PC-9 (cell line): ENCODE data around the gene ARHGAP33. TPM values are rescaled to one million over a fixed set of nuclear protein-coding genes. Genes with fewer than 3 reads are reported as not detected.
"Not testable (repeated sequence)": the region's sequence is repeated elsewhere in the genome, so short reads cannot be mapped to it uniquely, and the experiment has no call there.

Experiments used
- BruUV-seq: library from RNA; stranded (reverse); fragments of 400-500 nt; replicated peaks from 2 replicates; lab custom pipeline; 2021; lab: Mats Ljungman, UMichigan
- CTCF ChIA-PET: fragments of 300-600 bp; sonication (Branson Sonifier 250); formaldehyde crosslinking; loops from one replicate; lab custom pipeline; 2022; ENCODE audit warnings: antibody characterized with exemption; lab: Charles Lee
- POLR2A ChIA-PET: fragments of 300-600 bp; sonication (Branson Sonifier 250); formaldehyde crosslinking; loops from one replicate; lab custom pipeline; 2022; ENCODE audit warnings: antibody characterized with exemption; ENCODE audit not compliant: unreplicated experiment; lab: Charles Lee
- DNase-seq, 2 experiments: peaks; one replicate each; pipeline versions ENCODE4 v3.0.0 to v3.0.0-alpha.2; 2015 to 2022; ENCODE audit warnings: mixed read lengths in 1 of 2
- H2AFZ ChIP-seq: fragments of 200-600 bp; sonication (generic); 2 replicates; pipeline ENCODE4 v1.8.1; 2017; ENCODE audit warnings: antibody characterized with exemption
- H3F3A ChIP-seq: fragments of 200-600 bp; sonication (generic); 2 replicates; pipeline ENCODE4 v1.8.1; 2017; ENCODE audit warnings: antibody characterized with exemption, mild to moderate bottlenecking, low read depth; ENCODE audit not compliant: insufficient read depth
- H3K27ac ChIP-seq: fragments of 200-600 bp; sonication (generic); 2 replicates; pipeline ENCODE4 v1.6.1; 2016; ENCODE audit warnings: mixed run types
- H3K27me3 ChIP-seq: fragments of 200-600 bp; sonication (generic); 2 replicates; pipeline ENCODE4 v1.6.1; 2016; ENCODE audit warnings: low read depth, mixed run types; ENCODE audit not compliant: insufficient read depth
- H3K36me3 ChIP-seq: fragments of 200-600 bp; sonication (generic); 2 replicates; pipeline ENCODE4 v1.6.1; 2016; ENCODE audit warnings: low read depth, mixed run types
- H3K4me1 ChIP-seq: fragments of 200-600 bp; sonication (generic); replicated peaks from 2 replicates; pipeline ENCODE4 v1.6.1; 2016; ENCODE audit warnings: mixed run types; ENCODE audit not compliant: insufficient read depth
- H3K4me2 ChIP-seq: fragments of 200-600 bp; sonication (generic); 2 replicates; pipeline ENCODE4 v1.6.1; 2017; ENCODE audit warnings: mixed run types
- H3K4me3 ChIP-seq: fragments of 200-600 bp; sonication (generic); 2 replicates; pipeline ENCODE4 v1.6.1; 2016; ENCODE audit warnings: mixed run types
- H3K79me2 ChIP-seq: fragments of 200-600 bp; sonication (generic); 2 replicates; pipeline ENCODE4 v1.6.1; 2017; ENCODE audit warnings: low read depth, mixed run types
- H3K9me2 ChIP-seq: fragments of 200-600 bp; sonication (generic); 2 replicates; pipeline ENCODE4 v1.8.1; 2017; ENCODE audit warnings: mild to moderate bottlenecking; ENCODE audit not compliant: insufficient read depth
- H3K9me3 ChIP-seq: fragments of 200-600 bp; sonication (generic); 2 replicates; pipeline ENCODE4 v1.8.1; 2016; ENCODE audit warnings: low read depth; ENCODE audit not compliant: insufficient read depth
- H4K20me1 ChIP-seq: fragments of 200-600 bp; sonication (generic); 2 replicates; pipeline ENCODE4 v1.8.1; 2017; ENCODE audit not compliant: insufficient read depth
- EZH2 ChIP-seq: fragments of 200-600 bp; sonication (generic); IDR thresholded peaks from 2 replicates; pipeline ENCODE4 v1.8.0; 2017; ENCODE audit warnings: antibody characterized with exemption, low read depth
- intact Hi-C: fragments of 100-400 bp; cut with micrococcal nuclease; formaldehyde crosslinking; loops from one replicate; pipeline ENCODE4 v1.10.0; 2022; ENCODE audit not compliant: unreplicated experiment
- total RNA-seq: library from RNA; stranded (reverse); gene quantifications from 2 replicates; pipeline ENCODE4 v1.2.3, GENCODE V29; 2021
- TF ChIP-seq, protein P1 (sequence below): fragments of 200-600 bp; sonication (generic); conservative IDR thresholded peaks from 2 replicates; pipeline ENCODE4 v1.6.1; 2017; ENCODE audit warnings: mixed run types, antibody characterized with exemption, mild to moderate bottlenecking, moderate library complexity

ARHGAP33 gene
- total RNA-seq, 1 experiment from 2014 or later = 21.3 TPM

DNA sequence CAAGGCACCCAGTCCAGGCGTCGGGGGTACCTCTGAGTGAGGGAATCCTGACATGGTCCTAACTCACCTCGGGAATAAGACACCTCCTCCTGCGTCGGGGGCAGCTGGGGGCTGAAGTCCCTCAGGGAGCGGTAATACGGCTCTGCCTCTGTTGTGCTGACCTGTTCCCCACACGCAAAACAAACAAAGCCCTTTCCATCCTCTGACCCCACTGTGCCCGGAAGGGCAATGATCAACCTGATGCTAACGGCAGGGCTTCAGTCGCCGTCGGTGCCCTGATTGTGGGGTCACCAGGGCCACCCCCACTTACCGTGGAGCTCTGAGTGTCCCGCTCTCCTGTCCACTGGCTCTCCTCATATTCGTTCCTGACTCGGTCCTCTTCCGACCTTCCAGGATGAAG is 55.6 kb downstream of the ARHGAP33 start:
- H3K4me1 ChIP-seq = no peaks in the 10 kb centered on the region
- no peak overlapping the region for H3K4me3 ChIP-seq
- H3K79me2 ChIP-seq = no peaks in the 10 kb centered on the region
- no peaks in the 10 kb centered on the region for H3K36me3 ChIP-seq
- H3K4me2 ChIP-seq = no peak overlapping the region
- ChIA-PET POLR2A (no interaction called here), CTCF (no interaction called here)
- BruUV-seq = no TSS peak
- TF ChIP-seq, protein P1, sequence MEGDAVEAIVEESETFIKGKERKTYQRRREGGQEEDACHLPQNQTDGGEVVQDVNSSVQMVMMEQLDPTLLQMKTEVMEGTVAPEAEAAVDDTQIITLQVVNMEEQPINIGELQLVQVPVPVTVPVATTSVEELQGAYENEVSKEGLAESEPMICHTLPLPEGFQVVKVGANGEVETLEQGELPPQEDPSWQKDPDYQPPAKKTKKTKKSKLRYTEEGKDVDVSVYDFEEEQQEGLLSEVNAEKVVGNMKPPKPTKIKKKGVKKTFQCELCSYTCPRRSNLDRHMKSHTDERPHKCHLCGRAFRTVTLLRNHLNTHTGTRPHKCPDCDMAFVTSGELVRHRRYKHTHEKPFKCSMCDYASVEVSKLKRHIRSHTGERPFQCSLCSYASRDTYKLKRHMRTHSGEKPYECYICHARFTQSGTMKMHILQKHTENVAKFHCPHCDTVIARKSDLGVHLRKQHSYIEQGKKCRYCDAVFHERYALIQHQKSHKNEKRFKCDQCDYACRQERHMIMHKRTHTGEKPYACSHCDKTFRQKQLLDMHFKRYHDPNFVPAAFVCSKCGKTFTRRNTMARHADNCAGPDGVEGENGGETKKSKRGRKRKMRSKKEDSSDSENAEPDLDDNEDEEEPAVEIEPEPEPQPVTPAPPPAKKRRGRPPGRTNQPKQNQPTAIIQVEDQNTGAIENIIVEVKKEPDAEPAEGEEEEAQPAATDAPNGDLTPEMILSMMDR = no peak
- TF ChIP-seq EZH2 = no peak
- no peaks in the 10 kb centered on the region for H3K9me2 ChIP-seq
- H3K27me3 ChIP-seq = peaks cover 86% of the 10 kb centered on the region
- H3F3A ChIP-seq = no peaks in the 10 kb centered on the region
- no peak overlapping the region for H2AFZ ChIP-seq
- intact Hi-C loops = no loop called here
- no peaks in the 10 kb centered on the region for H3K9me3 ChIP-seq
- DNase-seq = no peak
- H3K27ac ChIP-seq = no peak overlapping the region
- H4K20me1 ChIP-seq = 0 out of 2 replicates have a peak, but pooled peaks cover 3% of the 10 kb centered on the region

DNA sequence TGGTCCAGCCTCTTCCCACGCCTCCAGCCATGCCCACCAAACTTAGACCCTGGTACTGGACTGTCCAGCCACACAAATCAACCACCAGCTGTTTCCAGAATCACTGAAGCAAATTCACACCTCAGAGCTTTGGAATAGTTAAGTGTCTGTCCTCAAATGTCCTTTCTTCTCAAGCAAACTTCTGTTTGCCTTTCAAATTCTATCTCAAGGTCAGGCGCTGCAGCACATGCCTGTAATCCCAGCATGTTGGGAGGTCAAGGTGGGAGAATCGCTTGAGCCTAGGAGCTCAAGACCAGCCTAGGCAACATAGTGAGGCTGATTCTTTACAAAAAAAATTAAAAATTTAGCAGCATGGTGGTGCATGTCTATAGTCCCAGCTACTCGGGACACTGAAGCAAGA is 56.7 kb downstream of the ARHGAP33 start:
- TF ChIP-seq, protein P1 = no peak
- no peak for TF ChIP-seq EZH2
- H3K27me3 ChIP-seq = peaks cover 87% of the 10 kb centered on the region
- H3K4me3 ChIP-seq = no peak overlapping the region
- no peaks in the 10 kb centered on the region for H3K9me3 ChIP-seq
- ChIA-PET POLR2A (no interaction called here), CTCF (no interaction called here)
- no peaks in the 10 kb centered on the region for H3K79me2 ChIP-seq
- no peaks in the 10 kb centered on the region for H3K36me3 ChIP-seq
- H3K4me2 ChIP-seq = no peak overlapping the region
- intact Hi-C loops = no loop called here
- H3K9me2 ChIP-seq = no peaks in the 10 kb centered on the region
- H4K20me1 ChIP-seq = 0 out of 2 replicates have a peak, but pooled peaks cover 3% of the 10 kb centered on the region
- no peak for DNase-seq
- no peaks in the 10 kb centered on the region for H3K4me1 ChIP-seq
- no peaks in the 10 kb centered on the region for H3F3A ChIP-seq
- no peak overlapping the region for H3K27ac ChIP-seq
- no TSS peak for BruUV-seq
- no peak overlapping the region for H2AFZ ChIP-seq

DNA sequence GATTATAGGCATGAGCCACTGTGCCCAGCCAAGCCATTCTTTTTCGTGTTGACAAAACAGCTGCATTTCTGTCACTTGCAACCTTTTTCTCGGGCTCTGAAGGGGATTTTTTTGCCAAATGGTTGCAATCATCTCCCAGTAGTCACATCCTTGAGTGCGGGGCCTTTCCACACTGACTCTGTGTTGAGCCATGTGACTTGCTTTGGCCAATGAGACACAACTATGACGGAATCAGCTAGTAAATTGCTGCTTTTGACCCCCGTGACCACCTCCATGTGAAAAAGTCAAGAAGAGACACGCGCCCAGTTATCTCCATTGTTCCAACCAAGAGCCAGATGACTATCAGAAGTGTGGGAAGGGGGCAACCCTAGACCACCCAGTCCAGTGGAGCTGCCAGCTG is 58.6 kb downstream of the ARHGAP33 start:
- CTCF ChIA-PET = no interaction called here
- no peaks in the 10 kb centered on the region for H3K4me1 ChIP-seq
- 0 out of 2 replicates have a peak, but pooled peaks cover 3% of the 10 kb centered on the region for H4K20me1 ChIP-seq
- intact Hi-C loops = no loop called here
- no peaks in the 10 kb centered on the region for H3K9me2 ChIP-seq
- 0 out of 2 replicates have a peak, but pooled peaks cover 3% of the 10 kb centered on the region for H3F3A ChIP-seq
- no peaks in the 10 kb centered on the region for H3K79me2 ChIP-seq
- POLR2A ChIA-PET = no interaction called here
- H3K9me3 ChIP-seq = no peaks in the 10 kb centered on the region
- DNase-seq = no peak
- no peaks in the 10 kb centered on the region for H3K36me3 ChIP-seq
- TF ChIP-seq EZH2 = no peak
- TF ChIP-seq, protein P1 = no peak
- BruUV-seq = no TSS peak
- H3K27ac ChIP-seq = no peak overlapping the region
- H3K4me2 ChIP-seq = no peak overlapping the region
- peaks cover 88% of the 10 kb centered on the region for H3K27me3 ChIP-seq
- H3K4me3 ChIP-seq = no peak overlapping the region
- no peak overlapping the region for H2AFZ ChIP-seq

DNA sequence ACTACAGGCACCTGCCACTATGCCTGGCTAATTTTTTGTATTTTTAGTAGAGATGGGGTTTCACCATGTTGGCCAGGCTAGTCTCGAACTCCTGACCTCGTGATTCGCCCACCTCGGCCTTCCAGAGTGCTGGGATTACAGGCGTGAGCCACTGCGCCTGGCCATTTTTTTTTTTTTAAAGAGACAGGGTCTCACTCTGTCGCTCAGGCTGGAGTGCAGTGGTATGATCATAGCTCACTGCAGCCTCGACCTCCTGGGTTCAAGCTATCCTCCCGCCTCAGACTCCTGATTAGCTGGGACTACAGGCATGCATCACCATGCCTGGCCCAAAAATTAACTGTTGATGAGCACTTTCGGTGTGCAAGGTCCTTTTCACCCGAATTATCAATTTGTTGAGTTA is 60.7 kb downstream of the ARHGAP33 start:
- peaks cover 90% of the 10 kb centered on the region for H3K27me3 ChIP-seq
- ChIA-PET POLR2A (interaction anchor here (0.6 kb wide), 1 partner anchor 32 kb away, joined by 7 read pairs; no protein-coding TSS in a partner anchor), CTCF (interaction anchor here (0.5 kb wide), 2 partner anchors 18 to 409 kb away, joined by 4 to 14 read pairs; no protein-coding TSS in a partner anchor)
- H3K79me2 ChIP-seq, H3K27ac ChIP-seq, H3K9me2 ChIP-seq, H3K36me3 ChIP-seq, H3F3A ChIP-seq, H3K4me2 ChIP-seq, BruUV-seq, H3K4me1 ChIP-seq, DNase-seq, H3K9me3 ChIP-seq, intact Hi-C loops, H2AFZ ChIP-seq, H4K20me1 ChIP-seq, H3K4me3 ChIP-seq: not testable (repeated sequence)
